Ovary (tissue), 3 donors: Measurements from ENCODE around the gene CHN1.

ENCODE experiments used
- POLR2A ChIP-seq: fragments of 450-650 bp; IDR thresholded peaks from one replicate; pipeline ENCODE4 v1.6.1; 2017; ENCODE audit warnings: antibody characterized with exemption, mild to moderate bottlenecking, moderate library complexity
- TF ChIP-seq, protein P1 (sequence below), 3 donors: fragments of 450-650 bp in 2 of 3; fragments of 200-600 bp in 1 of 3; IDR thresholded peaks; one replicate each; pipeline versions ENCODE4 v1.5.1 to v1.8.0; 2016 to 2022; ENCODE audit warnings: antibody characterized with exemption in 3 of 3, mild to moderate bottlenecking in 1 of 3
- donor health status: DM: no; HTN: no; CAD: no.

DNA sequence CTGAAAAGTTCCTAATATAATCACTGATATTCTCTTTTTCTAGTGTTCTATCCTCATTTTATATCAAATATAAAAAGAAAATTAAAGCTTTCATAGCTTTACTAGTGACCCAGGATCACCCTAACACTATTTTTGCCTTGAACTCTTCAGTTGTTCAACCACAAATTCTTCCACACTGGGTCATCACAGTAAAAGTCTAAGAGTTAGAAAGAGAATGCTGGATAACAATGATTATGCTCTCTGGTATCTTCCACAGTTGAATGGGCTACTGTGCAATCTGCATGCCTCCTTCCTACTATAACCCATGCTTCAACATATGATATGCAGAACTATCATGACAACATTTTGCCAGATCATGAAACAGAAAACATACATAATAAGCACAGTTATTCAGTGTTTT lies 32.3 kb downstream of the CHN1 start:
- TF ChIP-seq, protein P1, sequence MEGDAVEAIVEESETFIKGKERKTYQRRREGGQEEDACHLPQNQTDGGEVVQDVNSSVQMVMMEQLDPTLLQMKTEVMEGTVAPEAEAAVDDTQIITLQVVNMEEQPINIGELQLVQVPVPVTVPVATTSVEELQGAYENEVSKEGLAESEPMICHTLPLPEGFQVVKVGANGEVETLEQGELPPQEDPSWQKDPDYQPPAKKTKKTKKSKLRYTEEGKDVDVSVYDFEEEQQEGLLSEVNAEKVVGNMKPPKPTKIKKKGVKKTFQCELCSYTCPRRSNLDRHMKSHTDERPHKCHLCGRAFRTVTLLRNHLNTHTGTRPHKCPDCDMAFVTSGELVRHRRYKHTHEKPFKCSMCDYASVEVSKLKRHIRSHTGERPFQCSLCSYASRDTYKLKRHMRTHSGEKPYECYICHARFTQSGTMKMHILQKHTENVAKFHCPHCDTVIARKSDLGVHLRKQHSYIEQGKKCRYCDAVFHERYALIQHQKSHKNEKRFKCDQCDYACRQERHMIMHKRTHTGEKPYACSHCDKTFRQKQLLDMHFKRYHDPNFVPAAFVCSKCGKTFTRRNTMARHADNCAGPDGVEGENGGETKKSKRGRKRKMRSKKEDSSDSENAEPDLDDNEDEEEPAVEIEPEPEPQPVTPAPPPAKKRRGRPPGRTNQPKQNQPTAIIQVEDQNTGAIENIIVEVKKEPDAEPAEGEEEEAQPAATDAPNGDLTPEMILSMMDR (IDR thresholded peaks at IDR 0.05): no peak
- TF ChIP-seq POLR2A: no peak
